Skeletal muscle satellite cell (primary cell): Measurements from ENCODE around the gene CLEC7A.

ENCODE experiments used
- H3K27me3 ChIP-seq: 2 replicates; pipeline ENCODE4 v1.7.0; 2013; ENCODE audit warnings: low read length; ENCODE audit not compliant: control insufficient read depth, insufficient read depth
- H3K36me3 ChIP-seq: 2 replicates; pipeline ENCODE4 v1.7.0; 2013; ENCODE audit warnings: mild to moderate bottlenecking, control low read depth, low read length; ENCODE audit not compliant: insufficient read depth
- H3K4me1 ChIP-seq: 2 replicates; pipeline ENCODE4 v1.7.0; 2013; ENCODE audit warnings: low read length; ENCODE audit not compliant: control insufficient read depth, insufficient read depth
- H3K4me2 ChIP-seq: 2 replicates; pipeline ENCODE4 v1.7.0; 2013; ENCODE audit warnings: mild to moderate bottlenecking, low read length
- H3K4me3 ChIP-seq: 2 replicates; pipeline ENCODE4 v1.7.0; 2013; ENCODE audit warnings: low read length
- H3K9ac ChIP-seq: 2 replicates; pipeline ENCODE4 v1.7.0; 2013; ENCODE audit warnings: mild to moderate bottlenecking, low read depth, low read length, moderate library complexity
- H3K9me3 ChIP-seq: replicated peaks from 2 replicates; pipeline ENCODE4 v1.7.0; 2013; ENCODE audit warnings: mild to moderate bottlenecking, control low read depth, low read length

CLEC7A gene

DNA sequence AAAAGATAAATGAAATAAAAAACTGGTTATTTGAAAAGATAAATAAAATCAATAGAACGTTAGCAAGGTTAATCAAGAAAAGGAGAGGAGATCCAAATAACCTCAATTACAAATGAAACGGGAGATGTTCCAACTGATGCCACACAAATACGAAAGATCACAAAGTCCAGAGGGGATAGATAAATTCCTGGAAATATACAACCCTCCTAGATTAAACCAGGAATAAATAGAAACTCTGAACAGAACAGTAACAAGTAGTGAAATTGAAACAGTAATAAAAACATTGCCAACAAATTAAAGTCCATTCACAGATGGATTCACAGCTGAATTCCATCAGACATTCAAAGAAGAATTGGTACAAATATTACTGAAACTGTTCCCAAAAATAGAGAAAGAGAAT lies 43.6 kb downstream of the CLEC7A start:
- Histone ChIP-seq H3K4me1 (no peaks in the 10 kb centered on the region), H3K36me3 (no peaks in the 10 kb centered on the region), H3K27me3 (no peaks in the 10 kb centered on the region), H3K4me2 (no peak overlapping the region), H3K9me3 (no peaks in the 10 kb centered on the region), H3K4me3 (no peak overlapping the region), H3K9ac (no peak overlapping the region)

DNA sequence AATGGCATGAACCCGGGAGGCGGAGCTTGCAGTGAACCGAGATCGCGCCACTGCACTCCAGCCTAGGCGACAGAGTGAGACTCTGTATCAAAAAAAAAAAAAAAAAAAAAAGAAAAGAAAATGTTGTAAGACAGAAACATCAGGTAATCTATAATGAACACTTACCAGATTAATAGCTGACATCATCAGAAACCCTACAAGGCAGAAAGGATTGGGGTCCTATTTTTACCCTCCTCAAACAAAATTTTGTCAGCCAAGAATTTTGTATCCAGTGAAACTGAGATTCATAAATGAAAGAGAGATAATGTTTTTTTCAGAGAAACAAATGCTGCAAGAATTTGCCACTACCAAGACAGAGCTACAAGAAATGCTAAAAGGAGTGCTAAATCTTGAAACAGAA lies 45.3 kb downstream of the CLEC7A start:
- Histone ChIP-seq H3K4me2 (no peak overlapping the region), H3K36me3 (no peaks in the 10 kb centered on the region), H3K4me1 (no peaks in the 10 kb centered on the region), H3K27me3 (no peaks in the 10 kb centered on the region), H3K4me3 (no peak overlapping the region), H3K9me3 (no peaks in the 10 kb centered on the region), H3K9ac (no peak overlapping the region)

DNA sequence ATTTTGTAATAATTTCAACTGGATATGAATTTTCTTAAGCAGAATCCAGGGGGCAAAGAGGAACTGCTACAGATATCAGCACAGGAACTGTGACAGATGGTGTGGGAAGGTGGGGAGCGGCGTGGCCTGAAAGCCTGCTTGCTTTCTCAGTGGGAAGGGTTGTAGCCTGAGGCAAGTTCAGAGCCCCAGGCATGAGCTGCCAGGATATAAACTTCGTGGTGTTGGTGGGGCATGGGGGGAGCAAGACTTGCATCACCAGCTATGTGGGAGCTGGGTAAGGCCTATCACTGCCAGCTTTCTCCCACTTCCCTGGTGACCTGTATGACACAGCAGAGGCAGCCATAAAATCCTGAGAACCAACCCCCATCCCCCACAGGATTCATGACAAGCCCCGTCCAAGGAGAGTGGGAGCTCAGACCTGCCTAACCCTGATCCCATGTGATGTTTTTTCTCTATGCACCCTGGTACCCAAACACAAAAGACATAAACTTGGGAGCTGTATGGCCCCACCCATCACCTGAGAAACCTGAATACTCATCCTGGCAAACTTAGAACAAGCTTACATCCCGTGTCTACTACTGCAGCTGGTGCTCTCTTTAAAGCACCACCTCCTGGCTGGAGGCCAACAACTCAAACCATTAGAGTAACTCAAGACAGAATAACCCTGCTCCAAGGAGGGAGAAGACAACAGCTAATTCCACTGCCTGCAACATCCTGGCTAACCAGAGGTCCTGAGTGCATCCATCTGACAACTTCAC lies 47.7 kb downstream of the CLEC7A start:
- Histone ChIP-seq H3K4me1 (no peaks in the 10 kb centered on the region), H3K9ac (no peak overlapping the region), H3K36me3 (no peaks in the 10 kb centered on the region), H3K27me3 (peaks cover 4% of the 10 kb centered on the region), H3K4me3 (no peak overlapping the region), H3K9me3 (no peaks in the 10 kb centered on the region), H3K4me2 (no peak overlapping the region)

DNA sequence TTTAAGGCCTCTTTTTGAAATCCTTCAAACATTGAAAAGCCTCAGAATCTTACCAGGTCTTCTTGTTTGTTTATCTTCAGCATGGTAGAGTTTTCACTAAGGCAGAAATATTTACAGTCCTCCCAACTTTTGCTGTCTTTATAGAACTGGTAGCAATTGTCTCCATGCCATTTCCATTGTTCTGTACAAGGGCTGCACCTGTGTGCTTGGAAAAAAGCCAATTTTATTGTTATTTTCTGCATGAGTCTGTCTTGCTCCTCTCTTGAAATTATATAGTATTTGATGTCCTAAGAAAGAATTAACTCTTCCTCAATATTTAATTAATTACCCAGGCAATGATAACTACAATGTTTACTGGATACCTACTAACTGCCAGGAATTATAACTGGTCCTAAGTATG lies 54.5 kb downstream of the CLEC7A start:
- H3K4me3 ChIP-seq = no peak overlapping the region
- H3K4me1 ChIP-seq = no peaks in the 10 kb centered on the region
- H3K36me3 ChIP-seq = no peaks in the 10 kb centered on the region
- H3K27me3 ChIP-seq = peaks cover 4% of the 10 kb centered on the region
- no peaks in the 10 kb centered on the region for H3K9me3 ChIP-seq
- no peak overlapping the region for H3K9ac ChIP-seq
- H3K4me2 ChIP-seq = no peak overlapping the region

DNA sequence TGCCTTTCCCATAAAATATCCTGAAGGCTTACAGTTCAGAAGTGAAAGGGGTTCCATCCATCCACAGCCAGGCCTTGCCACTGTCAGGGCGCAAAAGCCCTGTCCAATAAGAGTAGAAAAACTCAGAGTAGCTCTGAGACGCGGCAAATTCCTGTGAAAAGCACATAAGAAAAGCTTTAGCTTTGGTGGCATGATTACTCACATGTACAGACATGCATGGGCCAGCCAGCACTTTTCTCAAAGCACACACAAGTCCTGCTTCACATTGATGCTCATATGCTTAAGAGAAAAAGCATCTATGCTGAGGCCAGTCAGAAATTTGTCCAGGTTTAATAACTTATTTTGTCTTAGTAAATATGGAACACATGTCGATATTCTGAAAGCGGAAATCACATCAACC lies 56.7 kb downstream of the CLEC7A start:
- Histone ChIP-seq H3K9me3 (no peaks in the 10 kb centered on the region), H3K4me3 (no peak overlapping the region), H3K4me2 (no peak overlapping the region), H3K4me1 (no peaks in the 10 kb centered on the region), H3K9ac (no peak overlapping the region), H3K27me3 (peaks cover 3% of the 10 kb centered on the region), H3K36me3 (no peaks in the 10 kb centered on the region)

DNA sequence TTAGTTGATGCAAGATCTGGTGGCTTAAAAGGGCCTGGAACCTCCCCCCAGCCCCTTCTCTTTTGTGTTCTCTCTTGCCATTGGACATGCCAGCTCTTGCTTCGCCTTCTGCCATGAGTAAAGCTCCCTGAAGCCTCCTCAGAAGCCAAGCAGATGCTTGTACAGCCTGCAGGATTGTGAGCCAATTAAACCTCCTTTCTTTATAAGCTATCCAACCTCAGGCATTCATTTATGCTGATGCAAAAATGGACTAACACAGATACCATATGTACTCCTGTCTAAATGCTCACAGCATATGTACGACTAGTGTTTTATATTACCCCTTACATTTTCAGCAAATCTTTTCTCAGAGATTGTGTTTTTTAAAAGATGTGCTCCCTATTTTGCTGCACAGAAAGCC lies 57.9 kb downstream of the CLEC7A start:
- Histone ChIP-seq H3K36me3 (no peaks in the 10 kb centered on the region), H3K4me3 (no peak overlapping the region), H3K4me1 (no peaks in the 10 kb centered on the region), H3K9me3 (no peaks in the 10 kb centered on the region), H3K9ac (no peak overlapping the region), H3K4me2 (no peak overlapping the region), H3K27me3 (no peaks in the 10 kb centered on the region)

DNA sequence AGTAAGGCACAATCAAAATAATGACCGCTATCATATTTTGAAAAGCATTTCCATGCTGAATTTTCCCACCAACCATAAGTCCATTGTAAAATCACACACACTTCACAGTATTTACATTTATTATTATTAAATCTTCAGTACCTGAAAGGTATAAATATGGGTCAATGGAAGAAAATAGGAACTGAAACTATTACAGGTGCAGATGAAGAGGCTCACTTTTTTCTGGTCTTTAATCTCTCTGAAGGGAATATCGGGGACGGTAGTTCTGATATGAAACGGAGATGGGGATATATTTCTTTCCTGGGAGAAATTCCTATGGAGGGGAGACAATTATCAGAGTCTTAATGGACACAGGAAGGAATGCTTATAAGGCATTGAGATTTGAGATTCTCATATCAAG lies 59.6 kb downstream of the CLEC7A start:
- H3K9me3 ChIP-seq = no peaks in the 10 kb centered on the region
- H3K27me3 ChIP-seq = no peaks in the 10 kb centered on the region
- no peak overlapping the region for H3K4me3 ChIP-seq
- H3K9ac ChIP-seq = no peak overlapping the region
- H3K36me3 ChIP-seq = no peaks in the 10 kb centered on the region
- no peaks in the 10 kb centered on the region for H3K4me1 ChIP-seq
- no peak overlapping the region for H3K4me2 ChIP-seq

DNA sequence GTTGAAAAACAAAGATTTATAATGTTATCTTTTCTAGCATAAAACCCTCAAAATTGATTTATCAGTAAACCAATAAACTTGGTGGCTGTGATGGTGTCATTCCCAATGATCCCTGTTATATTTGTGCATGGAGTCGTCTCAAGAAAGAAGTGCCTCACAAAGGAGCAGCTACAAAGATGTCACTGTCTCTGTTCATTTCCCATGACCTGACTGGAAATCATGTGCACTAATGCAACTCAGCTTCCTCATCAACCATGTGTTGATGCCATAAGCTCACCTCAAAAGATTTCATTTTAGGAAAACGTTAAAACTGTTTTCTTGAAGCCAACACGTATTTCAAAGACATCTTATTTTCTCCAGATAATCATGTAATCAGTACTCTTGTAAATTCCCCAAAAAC lies 60.0 kb downstream of the CLEC7A start:
- Histone ChIP-seq H3K36me3 (no peaks in the 10 kb centered on the region), H3K9me3 (no peaks in the 10 kb centered on the region), H3K4me3 (no peak overlapping the region), H3K27me3 (no peaks in the 10 kb centered on the region), H3K4me2 (no peak overlapping the region), H3K9ac (no peak overlapping the region), H3K4me1 (no peaks in the 10 kb centered on the region)

DNA sequence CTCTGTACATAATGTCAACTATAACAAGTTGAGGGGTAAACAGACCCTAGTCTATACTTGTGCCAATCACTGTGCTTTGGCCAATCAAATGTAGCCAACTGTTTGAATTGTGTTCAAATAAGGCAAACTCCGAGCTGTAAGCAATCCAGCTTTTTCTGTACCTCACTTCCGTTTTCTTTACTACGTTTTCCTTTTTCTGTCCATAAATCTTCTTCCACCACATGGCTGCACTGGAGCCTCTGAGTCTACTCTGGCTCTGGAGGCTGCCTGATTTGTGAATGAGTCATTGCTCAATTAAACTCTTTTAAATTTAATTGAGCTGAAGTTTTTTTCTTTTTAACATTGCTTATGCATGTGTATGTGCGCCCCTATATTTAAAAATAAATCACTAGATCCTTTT lies 60.9 kb downstream of the CLEC7A start:
- H3K4me3 ChIP-seq = no peak overlapping the region
- no peak overlapping the region for H3K4me2 ChIP-seq
- no peaks in the 10 kb centered on the region for H3K27me3 ChIP-seq
- no peaks in the 10 kb centered on the region for H3K9me3 ChIP-seq
- no peaks in the 10 kb centered on the region for H3K36me3 ChIP-seq
- H3K4me1 ChIP-seq = no peaks in the 10 kb centered on the region
- H3K9ac ChIP-seq = no peak overlapping the region

DNA sequence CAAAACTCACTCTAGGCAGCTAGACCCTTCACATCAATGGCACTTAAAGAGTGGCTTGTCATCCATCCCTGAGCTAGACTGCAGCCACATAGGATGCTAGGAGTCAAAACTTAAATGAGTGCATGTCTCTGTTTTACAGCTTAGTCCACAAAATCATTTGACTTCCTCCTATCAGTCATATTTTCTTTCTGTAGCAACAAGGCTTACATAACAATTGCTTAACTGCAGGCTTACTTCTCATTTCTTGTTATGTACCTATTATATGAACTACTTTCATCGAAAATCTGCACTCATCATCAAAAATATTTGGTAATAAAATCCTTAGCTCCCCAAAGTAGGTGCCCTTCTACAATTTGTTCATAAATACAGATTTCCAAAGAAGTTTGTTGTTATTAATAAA lies 61.4 kb downstream of the CLEC7A start:
- Histone ChIP-seq H3K9ac (no peak overlapping the region), H3K4me1 (no peaks in the 10 kb centered on the region), H3K4me2 (no peak overlapping the region), H3K27me3 (no peaks in the 10 kb centered on the region), H3K4me3 (no peak overlapping the region), H3K9me3 (no peaks in the 10 kb centered on the region), H3K36me3 (no peaks in the 10 kb centered on the region)

DNA sequence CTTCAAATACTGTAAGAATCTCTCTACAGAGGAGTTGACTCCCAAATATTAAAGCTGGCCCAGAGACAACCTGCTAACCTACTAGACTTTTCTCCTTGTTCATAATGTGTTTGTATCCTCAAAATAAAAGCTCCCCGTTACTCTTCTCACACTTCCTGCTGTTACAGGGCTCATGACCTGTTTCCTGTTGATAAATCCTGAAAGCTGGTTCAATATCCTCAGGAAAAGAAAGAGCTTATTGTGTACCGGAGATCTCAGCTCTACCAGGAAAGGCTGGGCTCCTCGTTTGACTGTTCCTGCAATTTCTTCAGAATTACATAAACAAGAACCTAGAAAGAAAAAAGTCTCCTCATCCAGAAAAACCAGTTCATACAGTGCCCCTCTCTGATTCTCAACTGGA lies 62.1 kb downstream of the CLEC7A start:
- Histone ChIP-seq H3K4me3 (no peak overlapping the region), H3K9ac (no peak overlapping the region), H3K27me3 (no peaks in the 10 kb centered on the region), H3K9me3 (no peaks in the 10 kb centered on the region), H3K36me3 (no peaks in the 10 kb centered on the region), H3K4me1 (no peaks in the 10 kb centered on the region), H3K4me2 (no peak overlapping the region)

DNA sequence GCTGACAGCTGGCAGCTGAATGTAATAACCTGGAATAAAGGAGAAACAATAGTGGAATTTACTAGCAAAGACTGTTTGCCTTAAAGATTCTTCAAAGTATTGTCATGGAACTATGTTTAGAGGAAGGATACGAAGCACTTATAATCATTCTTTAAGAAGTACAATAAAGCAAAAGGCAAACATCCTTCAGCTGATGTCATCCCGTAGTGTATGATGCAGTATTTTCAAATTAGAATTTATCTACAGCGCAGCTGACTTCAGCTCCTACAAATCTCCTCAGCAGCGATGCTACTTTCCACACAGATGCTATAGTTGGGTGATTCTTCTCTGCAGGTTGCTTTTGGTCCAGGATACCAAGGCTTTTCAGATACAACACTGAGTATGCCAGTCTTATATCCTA lies 62.7 kb downstream of the CLEC7A start:
- Histone ChIP-seq H3K4me1 (no peaks in the 10 kb centered on the region), H3K9ac (no peak overlapping the region), H3K4me3 (no peak overlapping the region)

More for the DNA sequence above, 62.7 kb downstream of the CLEC7A start:
- H3K36me3 ChIP-seq = no peaks in the 10 kb centered on the region
- H3K9me3 ChIP-seq = no peaks in the 10 kb centered on the region
- H3K4me2 ChIP-seq = no peak overlapping the region
- no peaks in the 10 kb centered on the region for H3K27me3 ChIP-seq
